Neural cell (in vitro differentiated cells): ENCODE measurements around the gene RETN. TPM values are rescaled to one million over a fixed set of nuclear protein-coding genes. Genes with fewer than 3 reads are reported as not detected.

ENCODE experiments used
- H2AFZ ChIP-seq: fragments of 200-600, 300-800 bp; sonication (generic), shearing (Covaris generic); 2 replicates; pipeline ENCODE4 v1.6.0; 2014; ENCODE audit warnings: low read depth, mild to moderate bottlenecking, antibody characterized with exemption, low read length, moderate library complexity
- H3F3A ChIP-seq: fragments of 200-600 bp; shearing (Covaris generic); 2 replicates; pipeline ENCODE4 v1.6.1; 2016; ENCODE audit warnings: mild to moderate bottlenecking, moderate library complexity, mixed read lengths, antibody characterized with exemption, low read length; ENCODE audit not compliant: insufficient read depth, poor library complexity, severe bottlenecking
- H3K27ac ChIP-seq: fragments of 200-600, 300-800 bp; sonication (generic), shearing (Covaris generic); 2 replicates; pipeline ENCODE4 v1.5.1; 2014; ENCODE audit warnings: mild to moderate bottlenecking, low read length, moderate library complexity
- H3K27me3 ChIP-seq: fragments of 300-800, 200-600 bp; sonication (generic), shearing (Covaris generic); 2 replicates; pipeline ENCODE4 v1.6.0; 2014; ENCODE audit warnings: mild to moderate bottlenecking, low read depth, low read length, moderate library complexity; ENCODE audit not compliant: insufficient read depth
- H3K36me3 ChIP-seq: fragments of 300-800, 200-600 bp; sonication (generic), shearing (Covaris generic); 2 replicates; pipeline ENCODE4 v1.5.1; 2014; ENCODE audit warnings: mild to moderate bottlenecking, antibody characterized with exemption, low read length, moderate library complexity; ENCODE audit not compliant: insufficient read depth
- H3K4me2 ChIP-seq: fragments of 300-800, 200-600 bp; sonication (generic), shearing (Covaris generic); 2 replicates; pipeline ENCODE4 v1.6.0; 2014; ENCODE audit warnings: mild to moderate bottlenecking, low read length
- H3K4me3 ChIP-seq: fragments of 300-800, 200-600 bp; sonication (generic), shearing (Covaris generic); 2 replicates; pipeline ENCODE4 v1.5.1; 2014; ENCODE audit warnings: mild to moderate bottlenecking, low read length, moderate library complexity
- H3K79me2 ChIP-seq: fragments of 200-600 bp; shearing (Covaris generic); replicated peaks from 2 replicates; pipeline ENCODE4 v1.6.0; 2014; ENCODE audit warnings: mild to moderate bottlenecking, low read length, moderate library complexity; ENCODE audit not compliant: insufficient read depth
- H3K9ac ChIP-seq: fragments of 300-800, 200-600 bp; sonication (generic), shearing (Covaris generic); 2 replicates; pipeline ENCODE4 v1.6.1; 2016; ENCODE audit warnings: mild to moderate bottlenecking, low read length, mixed read lengths
- H3K9me2 ChIP-seq: fragments of 200-600 bp; shearing (Covaris generic); 2 replicates; pipeline ENCODE4 v1.6.1; 2016; ENCODE audit warnings: mild to moderate bottlenecking, low read length, mixed read lengths; ENCODE audit not compliant: insufficient read depth
- H3K9me3 ChIP-seq: fragments of 200-600, 300-800 bp; sonication (generic), shearing (Covaris generic); 2 replicates; pipeline ENCODE4 v1.6.1; 2016; ENCODE audit warnings: mild to moderate bottlenecking, mixed run types, low read length, moderate library complexity, mixed read lengths
- H4K20me1 ChIP-seq: fragments of 200-600 bp; shearing (Covaris generic); 2 replicates; pipeline ENCODE4 v1.6.1; 2016; ENCODE audit warnings: mild to moderate bottlenecking, mixed run types; ENCODE audit not compliant: insufficient read depth
- CTCF ChIP-seq: fragments of 450-650 bp; IDR thresholded peaks from 2 replicates; pipeline ENCODE4 v1.5.1; 2014; ENCODE audit warnings: antibody characterized with exemption, mild to moderate bottlenecking, moderate library complexity; ENCODE audit not compliant: poor library complexity, severe bottlenecking
- EP300 ChIP-seq: fragments of 450-650 bp; conservative IDR thresholded peaks from 2 replicates; pipeline ENCODE4 v1.6.1; 2014; ENCODE audit warnings: antibody characterized with exemption, mild to moderate bottlenecking, moderate library complexity; ENCODE audit not compliant: poor library complexity, severe bottlenecking
- EZH2 ChIP-seq: fragments of 200-600, 300-800 bp; shearing (Covaris generic), sonication (generic); IDR thresholded peaks from 2 replicates; pipeline ENCODE4 v1.6.1; 2014; ENCODE audit warnings: antibody characterized with exemption, low read length, borderline replicate concordance, mild to moderate bottlenecking; ENCODE audit not compliant: insufficient read depth, poor library complexity, severe bottlenecking
- MXI1 ChIP-seq: fragments of 450-650 bp; conservative IDR thresholded peaks from 2 replicates; pipeline ENCODE4 v1.6.1; 2014; ENCODE audit warnings: antibody characterized with exemption, mild to moderate bottlenecking; ENCODE audit not compliant: poor library complexity, severe bottlenecking
- POLR2AphosphoS5 ChIP-seq: IDR thresholded peaks from 2 replicates; pipeline ENCODE4 v1.6.1; 2012
- RAD21 ChIP-seq: fragments of 450-650 bp; conservative IDR thresholded peaks from 2 replicates; pipeline ENCODE4 v1.6.1; 2014; ENCODE audit warnings: antibody characterized with exemption, mild to moderate bottlenecking, moderate library complexity
- REST ChIP-seq: IDR thresholded peaks from 2 replicates; pipeline ENCODE4 v1.6.1; 2012; ENCODE audit warnings: borderline replicate concordance
- SMC3 ChIP-seq: fragments of 450-650 bp; conservative IDR thresholded peaks from 2 replicates; pipeline ENCODE4 v1.6.1; 2014; ENCODE audit warnings: antibody characterized with exemption, mild to moderate bottlenecking, moderate library complexity; ENCODE audit not compliant: poor library complexity
- TAF1 ChIP-seq: IDR thresholded peaks from 2 replicates; pipeline ENCODE4 v1.6.1; 2012; ENCODE audit warnings: low read depth
- polyA plus RNA-seq: library from polyadenylated mRNA; depleted of rRNA; stranded (reverse); fragments of >200 nt; gene quantifications from 2 replicates; pipeline ENCODE4 v1.2.3, GENCODE V29; 2014

Gene RETN
- polyA plus RNA-seq, 1 donor from 2014 or later = not detected

DNA sequence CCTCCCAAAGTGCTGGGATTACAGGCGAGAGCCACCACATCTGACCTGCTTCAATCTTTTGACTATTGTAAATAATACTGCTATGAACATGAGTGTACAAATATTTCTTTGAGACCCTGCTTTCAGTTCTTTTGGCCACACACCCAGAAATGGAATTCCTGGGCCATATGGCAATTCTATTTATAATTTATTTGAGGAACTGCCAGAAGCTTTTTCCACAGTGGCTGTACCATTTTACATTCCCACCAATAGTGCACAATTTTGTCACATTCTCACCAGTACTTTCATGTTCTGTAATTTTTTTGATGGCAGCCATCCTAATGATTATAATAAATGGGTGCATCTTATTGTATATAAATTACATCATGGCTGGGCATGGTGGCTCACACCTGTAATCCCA is 46.8 kb downstream of the RETN start:
- no peaks in the 10 kb centered on the region for H3K27me3 ChIP-seq
- H3K9me2 ChIP-seq = no peaks in the 10 kb centered on the region
- H3F3A ChIP-seq = no peaks in the 10 kb centered on the region
- no peak overlapping the region for H3K27ac ChIP-seq
- H3K4me2 ChIP-seq = no peak overlapping the region
- no peaks in the 10 kb centered on the region for H3K9me3 ChIP-seq
- H2AFZ ChIP-seq = no peak overlapping the region
- no peaks in the 10 kb centered on the region for H3K79me2 ChIP-seq
- no peaks in the 10 kb centered on the region for H4K20me1 ChIP-seq
- TF ChIP-seq SMC3 = no peak
- no peak for TF ChIP-seq EP300
- no peak for TF ChIP-seq REST
- no peak for TF ChIP-seq TAF1
- no peak for TF ChIP-seq CTCF
- TF ChIP-seq RAD21 = no peak
- no peak for TF ChIP-seq EZH2
- TF ChIP-seq POLR2AphosphoS5 = no peak
- no peak for TF ChIP-seq MXI1
- H3K9ac ChIP-seq = no peak overlapping the region
- no peak overlapping the region for H3K4me3 ChIP-seq
- no peaks in the 10 kb centered on the region for H3K36me3 ChIP-seq

DNA sequence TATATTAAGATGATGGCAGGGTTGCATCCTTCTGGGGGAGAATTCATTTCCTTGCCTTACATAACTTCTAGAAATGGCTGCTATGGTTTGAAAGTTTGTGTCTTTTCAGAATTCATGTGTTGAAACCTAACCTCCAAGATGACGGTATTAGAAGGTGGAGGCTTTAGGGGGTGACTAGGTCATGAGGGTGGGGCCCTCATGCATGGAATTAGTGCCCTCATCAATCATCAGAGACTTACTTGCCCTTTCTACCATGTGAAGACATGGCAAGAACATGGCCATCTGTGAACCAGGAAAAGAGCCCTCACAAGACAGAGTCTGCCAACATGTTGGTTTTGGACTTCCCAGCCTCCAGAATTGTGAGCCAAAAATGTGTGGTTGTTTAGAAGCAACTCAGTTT is 47.9 kb downstream of the RETN start:
- TF ChIP-seq EZH2 (no peak), RAD21 (no peak), SMC3 (no peak), MXI1 (no peak), REST (no peak), EP300 (no peak), CTCF (no peak), TAF1 (no peak), POLR2AphosphoS5 (no peak)
- no peak overlapping the region for H3K27ac ChIP-seq
- H3K9me3 ChIP-seq = no peaks in the 10 kb centered on the region
- H3K9me2 ChIP-seq = no peaks in the 10 kb centered on the region
- H4K20me1 ChIP-seq = no peaks in the 10 kb centered on the region
- H2AFZ ChIP-seq = no peak overlapping the region
- H3F3A ChIP-seq = no peaks in the 10 kb centered on the region
- no peaks in the 10 kb centered on the region for H3K79me2 ChIP-seq
- no peaks in the 10 kb centered on the region for H3K36me3 ChIP-seq
- H3K9ac ChIP-seq = no peak overlapping the region
- H3K4me3 ChIP-seq = no peak overlapping the region
- no peak overlapping the region for H3K4me2 ChIP-seq
- H3K27me3 ChIP-seq = no peaks in the 10 kb centered on the region
